Suprapubic skin (tissue), 3 donors: Measurements from ENCODE around the gene FNBP1.

Source experiments
- CTCF ChIP-seq, 2 donors: fragments of 200-600 bp in 1 of 2; fragments of 450-650 bp in 1 of 2; sonication (generic) in 1 of 2; IDR thresholded peaks; one replicate each; pipeline ENCODE4 v1.5.1; 2016 to 2019; ENCODE audit warnings: antibody characterized with exemption in 2 of 2, mild to moderate bottlenecking in 1 of 2, moderate library complexity in 1 of 2
- POLR2A ChIP-seq, 2 donors: fragments of 450-650 bp; IDR thresholded peaks; one replicate each; pipeline ENCODE4 v1.6.1; 2017; ENCODE audit warnings: antibody characterized with exemption in 2 of 2, mild to moderate bottlenecking in 2 of 2, moderate library complexity in 2 of 2

GRCh38 chr9:129907201-129907600 lies 135.8 kb downstream of the FNBP1 start:
- TF ChIP-seq CTCF (IDR thresholded peaks at IDR 0.05) = no peak
- no peak for TF ChIP-seq POLR2A (IDR thresholded peaks at IDR 0.05)
